OCI-LY7 (cell line): Measurements from ENCODE around the gene NUCB1.

Source experiments
- CTCF ChIP-seq: fragments of 200-600 bp; sonication (generic); conservative IDR thresholded peaks from 2 replicates; pipeline ENCODE4 v1.5.1; 2014; ENCODE audit warnings: mild to moderate bottlenecking, antibody characterized with exemption, low read length, moderate library complexity, mixed read lengths
- EZH2phosphoT487 ChIP-seq: fragments of 200-600 bp; sonication (generic); IDR thresholded peaks from 2 replicates; pipeline ENCODE4 v1.6.1; 2018; ENCODE audit warnings: low read depth, borderline replicate concordance, mild to moderate bottlenecking, mixed run types, antibody characterized with exemption, low read length, moderate library complexity, mixed read lengths

GRCh38 chr19:48867746-48868113, 32.4 kb upstream of the NUCB1 start:
- TF ChIP-seq EZH2phosphoT487 (no peak), CTCF (no peak)
